Vagina (tissue), 2 donors: Measurements from ENCODE around the gene MAFF. TPM values are rescaled to one million over a fixed set of nuclear protein-coding genes. Genes with fewer than 3 reads are reported as not detected.
A peak's percentile ranks its signal among the peaks of the same experiment; 100 is the strongest.

Experiments
- DNase-seq, 2 donors: peaks; one replicate each; pipeline ENCODE4 v3.0.0-alpha.2; 2017; ENCODE audit errors: extremely low spot score in 2 of 2
- H3K27ac ChIP-seq: fragments of 200-600 bp; sonication (generic); one replicate; pipeline ENCODE4 v1.5.1; 2019
- H3K27me3 ChIP-seq: fragments of 200-600 bp; sonication (generic); one replicate; pipeline ENCODE4 v1.5.1; 2019
- H3K36me3 ChIP-seq, 2 donors: fragments of 200-600 bp; sonication (generic); one replicate each; pipeline ENCODE4 v1.5.1; 2017 to 2019
- H3K4me1 ChIP-seq: fragments of 200-600 bp; sonication (generic); one replicate; pipeline ENCODE4 v1.5.1; 2019
- H3K4me3 ChIP-seq, 2 donors: fragments of 200-600 bp; sonication (generic); 1 replicate in 1 of 2; 2 replicates in 1 of 2; pipeline ENCODE4 v1.5.1; 2016 to 2019
- H3K9me3 ChIP-seq: fragments of 200-600 bp; sonication (generic); one replicate; pipeline ENCODE4 v1.5.1; 2019
- CTCF ChIP-seq, 3 experiments: fragments of 450-650 bp in 2 of 3; fragments of 200-600 bp in 1 of 3; sonication (generic) in 1 of 3; IDR thresholded peaks; one replicate each; pipeline ENCODE4 v1.5.1; 2017 to 2019; ENCODE audit warnings: antibody characterized with exemption in 3 of 3, mild to moderate bottlenecking in 2 of 3, moderate library complexity in 2 of 3
- POLR2A ChIP-seq, 2 donors: fragments of 450-650 bp; IDR thresholded peaks; one replicate each; pipeline ENCODE4 v1.6.1; 2017; ENCODE audit warnings: antibody characterized with exemption in 2 of 2, mild to moderate bottlenecking in 2 of 2, moderate library complexity in 2 of 2
- POLR2AphosphoS5 ChIP-seq, 2 donors: sonication (generic); formaldehyde crosslinking; IDR thresholded peaks; one replicate each; pipeline ENCODE4 v1.9.0; 2017; ENCODE audit warnings: antibody characterized with exemption in 2 of 2, mild to moderate bottlenecking in 2 of 2, low read depth in 1 of 2; ENCODE audit not compliant: insufficient read depth in 1 of 2
- intact Hi-C: fragments of 100-400 bp; cut with DNase I; formaldehyde crosslinking; loops from one replicate; pipeline ENCODE4 v1.15.1; 2023
- total RNA-seq: library from RNA; depleted of rRNA; stranded (reverse); fragments of >200 nt; gene quantifications from one replicate; pipeline ENCODE4 v1.2.3, GENCODE V29; 2016

Gene MAFF
- total RNA-seq, 1 donor from 2014 or later, result 90.6 TPM

- Histone ChIP-seq H3K27me3 (no peaks in the 10 kb centered on the region), H3K27ac (peak overlapping the region; percentile 78), H3K4me3 (no peak overlapping the region), H3K4me1 (peaks cover 46% of the 10 kb centered on the region), H3K36me3 (peaks cover 0 to 26% of the 10 kb centered on the region in 2 donors), H3K9me3 (no peaks in the 10 kb centered on the region)
- TF ChIP-seq POLR2A (IDR thresholded peaks at IDR 0.05) (no peak), CTCF (IDR thresholded peaks at IDR 0.05) (no peak), POLR2AphosphoS5 (IDR thresholded peaks at IDR 0.05; ENCODE audit: insufficient read depth in 1 of 2, low read depth in 1 of 2) (no peak)
- intact Hi-C loops, result no loop called here
- DNase-seq, result no peak
Measured at GRCh38 chr22:38246046-38246658, 44.4 kb downstream of the MAFF start.

- peak overlapping the region; percentile 78 for H3K27ac ChIP-seq
- peaks cover 0 to 26% of the 10 kb centered on the region in 2 donors for H3K36me3 ChIP-seq
- no peaks in the 10 kb centered on the region for H3K27me3 ChIP-seq
- TF ChIP-seq POLR2AphosphoS5 (IDR thresholded peaks at IDR 0.05; ENCODE audit: insufficient read depth in 1 of 2, low read depth in 1 of 2) (peak in 1 of 2 donors; percentile 22), POLR2A (IDR thresholded peaks at IDR 0.05) (no peak)
- peaks cover 52% of the 10 kb centered on the region for H3K4me1 ChIP-seq
- intact Hi-C loops, result no loop called here
- H3K4me3 ChIP-seq, result no peak overlapping the region
- H3K9me3 ChIP-seq, result no peaks in the 10 kb centered on the region
- no peak for DNase-seq
Measured at GRCh38 chr22:38246692-38247091, 44.9 kb downstream of the MAFF start.

- peak overlapping the region; percentile 78 for H3K27ac ChIP-seq
- DNase-seq, result no peak
- TF ChIP-seq POLR2AphosphoS5 (IDR thresholded peaks at IDR 0.05; ENCODE audit: insufficient read depth in 1 of 2, low read depth in 1 of 2) (no peak), POLR2A (IDR thresholded peaks at IDR 0.05) (no peak), CTCF (IDR thresholded peaks at IDR 0.05) (no peak)
- H3K27me3 ChIP-seq, result no peaks in the 10 kb centered on the region
- H3K4me3 ChIP-seq, result no peak overlapping the region
- intact Hi-C loops, result no loop called here
- peaks cover 50% of the 10 kb centered on the region for H3K4me1 ChIP-seq
- peaks cover 0 to 26% of the 10 kb centered on the region in 2 donors for H3K36me3 ChIP-seq
- no peaks in the 10 kb centered on the region for H3K9me3 ChIP-seq
Measured at GRCh38 chr22:38247713-38248112, 45.9 kb downstream of the MAFF start.

GRCh38 chr22:38248280-38248679 is 46.5 kb downstream of the MAFF start:
- peaks cover 0 to 26% of the 10 kb centered on the region in 2 donors for H3K36me3 ChIP-seq
- H3K9me3 ChIP-seq, result no peaks in the 10 kb centered on the region
- TF ChIP-seq POLR2A (IDR thresholded peaks at IDR 0.05) (no peak), POLR2AphosphoS5 (IDR thresholded peaks at IDR 0.05; ENCODE audit: insufficient read depth in 1 of 2, low read depth in 1 of 2) (no peak), CTCF (IDR thresholded peaks at IDR 0.05) (no peak)
- no peak overlapping the region for H3K4me3 ChIP-seq
- H3K27ac ChIP-seq, result no peak overlapping the region
- no peak for DNase-seq
- H3K4me1 ChIP-seq, result peaks cover 45% of the 10 kb centered on the region
- no peaks in the 10 kb centered on the region for H3K27me3 ChIP-seq
- intact Hi-C loops, result no loop called here

- no peak for TF ChIP-seq POLR2A (IDR thresholded peaks at IDR 0.05)
- no peak for TF ChIP-seq POLR2AphosphoS5 (IDR thresholded peaks at IDR 0.05; ENCODE audit: insufficient read depth in 1 of 2, low read depth in 1 of 2)
- TF ChIP-seq CTCF (IDR thresholded peaks at IDR 0.05), result no peak
- peaks cover 35% of the 10 kb centered on the region for H3K4me1 ChIP-seq
- intact Hi-C loops, result no loop called here
- H3K27me3 ChIP-seq, result no peaks in the 10 kb centered on the region
- H3K9me3 ChIP-seq, result no peaks in the 10 kb centered on the region
- peaks cover 0 to 22% of the 10 kb centered on the region in 2 donors for H3K36me3 ChIP-seq
- no peak overlapping the region for H3K4me3 ChIP-seq
- H3K27ac ChIP-seq, result no peak overlapping the region
- DNase-seq, result no peak
Measured at GRCh38 chr22:38249301-38249700, 47.5 kb downstream of the MAFF start.
